HG03469 (cell line): ENCODE results near the gene TPM2.

Source experiments
- ATAC-seq: cut with Tn5 transposase; IDR thresholded peaks from one replicate; pipeline ENCODE4 v1.9.1; 2021; ENCODE audit warnings: mild to moderate bottlenecking, moderate library complexity, moderate number of reproducible peaks; ENCODE audit not compliant: unreplicated experiment

The TPM2 gene

GRCh38 chr9:35696520-35697215, 6.9 kb upstream of the TPM2 start:
- no peak for ATAC-seq

- no peak for ATAC-seq
Measured at GRCh38 chr9:35695943-35696401, 6.2 kb upstream of the TPM2 start.

GRCh38 chr9:35691757-35692301, 2.1 kb upstream of the TPM2 start:
- no peak for ATAC-seq

- no peak for ATAC-seq
Measured at GRCh38 chr9:35691334-35691650, 1.6 kb upstream of the TPM2 start.

- ATAC-seq = no peak
Measured at GRCh38 chr9:35690614-35691333, 1.0 kb upstream of the TPM2 start.

GRCh38 chr9:35690294-35690613, 529 bp upstream of the TPM2 start:
- ATAC-seq = no peak

- ATAC-seq = no peak
Measured at GRCh38 chr9:35688558-35689541, 875 bp downstream of the TPM2 start.

- no peak for ATAC-seq
Measured at GRCh38 chr9:35687972-35688557, 1.7 kb downstream of the TPM2 start.

GRCh38 chr9:35687306-35687705, 2.4 kb downstream of the TPM2 start:
- ATAC-seq = no peak

GRCh38 chr9:35686222-35687203, 3.2 kb downstream of the TPM2 start:
- ATAC-seq = no peak

- no peak for ATAC-seq
Measured at GRCh38 chr9:35685506-35685905, 4.2 kb downstream of the TPM2 start.

GRCh38 chr9:35684921-35685320, 4.8 kb downstream of the TPM2 start:
- no peak for ATAC-seq

GRCh38 chr9:35683323-35683722, 6.4 kb downstream of the TPM2 start:
- ATAC-seq = no peak

- ATAC-seq = no peak
Measured at GRCh38 chr9:35682520-35683315, 7.0 kb downstream of the TPM2 start.

- ATAC-seq = no peak
Measured at GRCh38 chr9:35682051-35682450, 7.7 kb downstream of the TPM2 start.

GRCh38 chr9:35681341-35682002, 8.3 kb downstream of the TPM2 start:
- no peak for ATAC-seq

- ATAC-seq = no peak
Measured at GRCh38 chr9:35680331-35681105, 9.2 kb downstream of the TPM2 start.
